Stimulated activated CD8-positive, alpha-beta memory T cell treated with anti-CD3 and anti-CD28 coated beads, Interleukin-7, amount 100 ng/mL, for 4 hours (primary cell): ENCODE data around the gene CPNE2.

Experiments used
- DNase-seq, 2 donors: peaks; one replicate each; pipeline ENCODE4 v3.0.0-alpha.2; 2020; ENCODE audit warnings: low read depth in 2 of 2

CPNE2 gene

GRCh38 chr16:57144027-57144426, 51.6 kb downstream of the CPNE2 start:
- no peak for DNase-seq

DNA sequence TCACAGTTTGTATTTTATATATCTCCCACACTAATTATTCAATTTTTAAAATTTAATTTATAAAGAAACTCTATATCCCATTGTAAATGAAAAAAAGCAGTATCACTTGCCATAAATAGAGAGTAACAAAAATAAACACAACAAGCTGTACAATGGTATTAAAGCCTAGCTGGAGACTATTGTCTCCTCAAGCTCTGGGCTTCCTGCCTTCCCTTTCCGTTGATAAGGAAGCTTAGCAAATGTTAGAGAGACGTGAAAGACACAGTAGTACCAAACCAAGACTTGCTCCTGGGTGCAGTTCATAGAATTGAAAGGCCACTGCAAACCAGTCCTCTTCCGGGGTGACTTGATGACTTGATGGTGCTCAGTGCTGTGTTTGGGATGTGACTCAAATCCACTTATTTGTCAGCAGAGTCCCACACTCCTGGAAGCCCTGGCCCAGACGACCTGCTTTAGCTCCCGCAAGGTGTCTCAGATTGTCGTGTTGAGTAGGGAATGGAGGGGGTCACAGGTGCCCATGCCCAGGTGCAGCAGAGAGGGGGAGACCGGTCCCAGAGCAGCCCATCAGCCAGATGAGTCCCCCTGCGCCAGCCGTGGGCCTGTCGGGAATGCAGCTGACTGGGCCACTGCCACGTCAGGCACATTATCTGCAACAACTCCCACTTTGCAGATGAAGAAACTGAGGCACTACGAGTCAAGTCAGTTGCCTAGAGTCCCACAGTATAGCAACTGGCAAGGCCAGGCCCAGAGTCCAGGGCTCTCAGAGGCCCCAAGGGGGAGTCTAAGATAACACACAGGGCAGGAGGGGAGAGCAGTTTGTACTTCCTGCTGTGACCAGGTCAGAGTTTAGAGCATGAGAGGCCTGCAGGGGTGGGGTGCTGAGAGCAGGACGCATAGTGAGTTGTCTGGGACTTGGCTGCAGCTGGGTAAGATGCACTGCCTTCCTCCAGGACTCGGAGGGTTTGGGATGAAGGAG, 53.0 kb downstream of the CPNE2 start:
- DNase-seq = no peak

DNA sequence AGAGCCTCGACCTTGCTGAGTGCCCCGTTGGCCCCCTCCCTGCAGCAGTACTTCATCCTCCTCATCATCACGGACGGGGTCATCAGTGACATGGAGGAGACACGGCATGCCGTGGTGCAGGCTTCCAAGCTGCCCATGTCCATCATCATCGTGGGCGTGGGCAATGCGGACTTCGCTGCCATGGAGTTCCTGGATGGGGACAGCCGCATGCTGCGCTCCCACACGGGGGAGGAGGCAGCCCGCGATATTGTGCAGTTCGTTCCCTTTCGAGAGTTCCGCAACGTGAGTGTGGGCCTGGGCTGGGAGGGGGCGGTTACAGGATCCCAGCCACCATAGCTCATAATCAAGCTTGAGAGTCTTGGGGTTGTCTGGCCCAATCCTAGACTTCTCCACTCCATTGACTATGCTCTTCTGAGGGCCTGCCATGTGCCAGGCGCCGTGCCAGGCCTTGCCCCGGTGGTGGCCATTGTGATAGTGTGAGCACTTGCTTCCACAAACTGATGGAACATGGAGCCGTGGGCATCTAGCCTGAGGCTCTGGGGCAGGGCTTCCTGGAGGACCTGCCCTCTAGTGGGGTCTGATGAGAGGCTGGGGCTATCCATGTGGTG, 53.8 kb downstream of the CPNE2 start:
- DNase-seq = no peak

GRCh38 chr16:57146735-57147134, 54.4 kb downstream of the CPNE2 start:
- DNase-seq = no peak

GRCh38 chr16:57147381-57148221, 55.2 kb downstream of the CPNE2 start:
- DNase-seq = no peak

GRCh38 chr16:57148481-57148880, 56.1 kb downstream of the CPNE2 start:
- DNase-seq = no peak

DNA sequence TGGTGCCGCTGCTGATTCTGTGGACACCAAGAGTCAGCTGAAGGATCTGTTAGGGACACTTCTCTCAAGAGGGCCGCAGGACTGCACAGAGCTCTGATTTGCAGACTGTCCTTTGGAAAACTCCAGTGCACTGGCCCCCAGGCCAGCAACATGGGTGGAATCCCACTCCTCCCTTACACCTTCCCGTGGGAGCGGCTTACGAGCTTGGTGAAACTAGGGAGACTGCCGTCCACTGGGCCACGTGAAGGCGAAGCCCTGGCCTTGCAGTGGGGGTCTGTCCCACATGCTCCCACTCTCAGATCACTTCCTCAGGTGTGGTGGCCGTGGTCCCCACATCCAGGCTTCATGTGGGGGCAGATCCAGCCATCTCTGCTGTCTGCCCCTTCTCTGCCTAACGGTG, 57.0 kb downstream of the CPNE2 start:
- no peak for DNase-seq

DNA sequence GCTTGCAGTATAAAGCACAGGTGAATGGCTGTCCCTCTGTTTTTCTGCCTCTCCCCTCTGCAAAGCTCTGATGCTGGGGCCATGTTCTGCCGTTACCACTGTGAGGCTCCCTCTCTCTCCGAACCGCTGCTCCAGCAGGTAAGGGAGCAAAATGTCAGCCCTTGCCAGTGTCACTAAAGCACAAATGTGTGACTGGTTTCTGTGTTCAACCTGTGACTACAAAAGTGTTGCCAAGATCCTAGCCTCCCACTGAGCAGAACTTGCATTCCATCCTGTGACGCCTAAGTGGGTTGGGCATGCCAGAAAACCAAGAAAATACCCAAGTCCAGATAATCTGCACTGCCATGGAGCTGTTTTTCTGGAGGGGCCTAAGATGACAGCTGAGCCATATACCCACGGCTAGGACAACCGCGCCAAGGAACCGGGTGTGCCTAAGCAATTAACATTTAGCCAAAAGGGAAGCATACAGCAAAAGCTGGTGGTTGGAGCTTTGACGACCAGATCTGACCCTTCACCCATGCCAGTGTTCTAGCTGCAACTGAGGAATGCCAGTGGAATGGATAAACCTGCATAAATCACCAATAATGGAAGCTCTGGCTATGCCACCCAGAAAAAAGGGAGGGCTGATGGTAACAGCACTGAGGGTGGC, 58.4 kb downstream of the CPNE2 start:
- DNase-seq = no peak

DNA sequence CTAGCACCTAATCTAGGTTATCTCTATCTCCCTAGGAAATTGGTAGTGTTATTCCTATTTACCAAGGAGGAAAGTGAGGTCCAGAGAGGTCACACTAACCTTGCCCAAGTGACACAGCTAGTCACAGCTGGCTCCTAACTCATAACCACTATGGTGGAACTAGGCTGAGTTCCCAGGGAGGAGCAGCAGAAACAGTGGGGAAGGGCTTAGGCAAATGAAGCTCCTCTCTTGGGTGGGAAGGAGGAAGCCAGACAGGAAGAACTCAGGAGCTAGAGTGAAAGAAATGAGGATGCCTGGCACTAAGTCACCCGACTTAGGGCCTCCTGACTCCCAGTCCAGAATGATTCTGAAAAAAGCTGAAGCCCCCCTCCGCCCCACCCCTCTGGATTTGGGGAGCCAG, 59.0 kb downstream of the CPNE2 start:
- DNase-seq = no peak

DNA sequence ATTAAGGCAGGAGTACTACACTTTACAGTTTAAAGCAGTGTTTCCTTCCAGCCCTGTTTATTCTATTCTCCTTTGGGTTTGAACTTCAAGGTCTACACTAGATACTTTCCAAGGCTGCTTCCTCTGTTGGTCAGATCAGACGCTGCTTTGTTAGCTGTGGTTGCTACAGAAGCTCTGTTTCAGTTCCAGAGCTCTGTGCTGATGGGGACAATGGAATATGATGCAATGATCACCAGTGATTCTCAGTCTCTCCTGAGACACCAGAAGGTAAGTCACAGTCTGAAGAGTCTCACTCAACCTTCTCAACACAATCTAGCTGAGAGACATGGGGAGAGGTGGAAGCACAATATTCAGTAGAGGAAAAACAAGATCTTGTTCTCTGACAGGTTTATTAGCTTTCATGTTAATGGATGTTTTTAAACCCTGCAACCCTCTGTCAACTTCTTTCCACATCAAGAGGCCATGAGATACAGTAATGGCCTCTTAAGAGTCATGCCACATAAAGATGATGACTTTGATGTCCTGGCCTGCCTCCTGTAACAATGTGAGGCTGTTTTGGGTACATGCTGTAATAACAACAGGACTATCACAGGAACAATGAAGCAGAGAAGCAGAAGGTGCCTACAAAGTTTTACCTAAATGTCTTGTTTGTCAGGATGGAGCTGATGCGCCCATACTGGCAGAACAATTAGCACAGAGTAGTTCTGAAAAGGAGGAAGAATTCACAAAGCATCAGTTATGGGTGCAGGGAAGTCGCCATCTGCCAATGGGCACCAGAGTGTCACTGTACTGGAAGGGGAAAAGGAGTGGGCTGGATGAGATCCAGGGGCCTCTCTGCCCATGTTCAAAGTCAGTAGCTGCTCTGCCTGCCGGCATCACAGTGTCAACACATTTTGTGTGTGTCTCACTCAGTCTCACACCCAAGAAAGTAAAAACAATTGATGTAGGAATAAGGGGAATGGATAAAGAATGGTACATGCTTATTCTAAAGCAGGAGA, 60.0 kb downstream of the CPNE2 start:
- DNase-seq = no peak

DNA sequence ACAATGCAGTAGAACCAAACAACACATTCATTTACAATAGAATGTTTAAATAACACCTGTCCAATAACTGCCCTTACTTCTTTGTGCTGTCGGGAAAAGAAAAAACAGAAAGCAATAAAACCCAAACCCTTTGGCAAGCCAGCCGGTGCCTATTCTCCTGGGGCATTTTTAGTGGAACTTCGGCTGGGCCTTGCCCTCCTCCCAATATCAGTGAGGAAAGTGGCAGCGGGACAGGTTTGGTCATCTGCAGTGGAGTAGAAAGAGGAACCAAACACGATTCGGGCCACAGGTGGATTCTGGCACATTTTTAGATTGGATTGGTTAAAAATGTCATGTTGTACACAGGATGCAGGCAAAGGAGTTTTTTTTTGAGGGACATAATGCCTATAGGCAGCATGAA, 61.5 kb downstream of the CPNE2 start:
- no peak for DNase-seq

DNA sequence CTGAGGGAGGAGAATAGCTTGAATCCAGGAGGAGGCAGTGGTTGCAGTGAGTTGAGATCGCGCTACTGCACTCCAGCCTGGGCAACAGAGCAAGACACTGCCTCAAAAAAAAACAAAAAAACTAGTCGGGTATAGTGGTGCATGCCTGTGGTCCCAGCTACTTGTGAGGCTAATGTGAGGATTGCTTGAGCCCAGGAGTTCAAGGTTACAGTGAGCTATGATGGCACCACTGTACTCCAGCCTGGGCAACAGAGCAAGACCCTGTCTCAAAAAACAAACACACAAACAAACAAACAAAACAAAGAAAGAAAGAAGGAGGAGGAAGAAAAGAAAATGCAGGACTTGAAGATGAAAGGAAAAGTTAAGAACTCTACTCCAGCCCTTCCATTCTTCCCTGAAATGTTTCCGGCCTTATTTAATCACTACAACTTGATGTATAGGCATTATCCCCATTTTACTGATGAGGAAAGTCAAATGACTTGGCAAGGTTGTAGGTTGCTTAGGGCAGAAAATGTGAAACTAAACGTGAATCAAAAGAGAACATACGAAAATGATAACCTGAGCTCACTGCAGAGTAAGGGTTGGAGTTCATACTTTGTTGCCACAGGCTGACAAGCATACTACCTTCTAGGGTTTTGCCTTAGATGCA, 63.4 kb downstream of the CPNE2 start:
- no peak for DNase-seq

DNA sequence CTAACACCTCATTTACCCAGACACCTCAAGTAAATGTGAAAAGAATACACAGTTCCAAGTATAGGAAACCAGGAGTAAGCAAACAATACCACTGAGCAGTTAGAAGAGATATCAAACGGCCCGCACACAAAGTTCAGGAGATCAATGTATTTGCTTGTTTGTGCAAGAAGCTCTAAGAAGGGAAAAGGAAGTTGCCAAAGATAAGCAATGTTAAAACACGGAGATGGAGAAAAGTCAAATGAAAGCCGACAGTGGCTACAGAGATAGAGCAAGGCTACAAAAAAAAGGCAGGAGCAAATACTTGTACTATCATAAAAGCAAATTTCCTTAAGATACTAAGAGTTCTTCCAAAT, 63.9 kb downstream of the CPNE2 start:
- no peak for DNase-seq

GRCh38 chr16:57157533-57157932, 65.2 kb downstream of the CPNE2 start:
- no peak for DNase-seq

- DNase-seq = no peak
Measured at GRCh38 chr16:57159447-57159846, 67.1 kb downstream of the CPNE2 start.

GRCh38 chr16:57163842-57164241, 71.5 kb downstream of the CPNE2 start:
- DNase-seq = no peak

GRCh38 chr16:57165483-57165882, 73.1 kb downstream of the CPNE2 start:
- no peak for DNase-seq

DNA sequence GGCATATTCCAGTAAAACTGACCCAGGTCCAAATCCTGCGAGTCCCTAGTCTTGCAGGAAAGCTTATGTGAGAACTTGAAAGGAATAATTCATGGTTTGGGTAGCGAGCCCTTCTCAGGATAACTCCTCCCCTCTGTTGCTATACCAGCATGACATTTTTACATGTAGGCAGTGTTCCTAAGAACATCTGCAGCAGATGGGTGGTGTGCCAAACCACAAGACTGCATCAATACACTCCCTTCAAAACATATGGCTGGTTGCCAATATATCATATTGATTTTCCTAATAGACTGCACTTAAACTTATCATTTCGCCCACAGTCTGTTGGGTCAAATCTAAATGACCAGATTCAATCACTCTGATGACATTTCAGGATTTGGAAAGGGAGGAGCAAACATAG, 73.6 kb downstream of the CPNE2 start:
- DNase-seq = no peak

DNA sequence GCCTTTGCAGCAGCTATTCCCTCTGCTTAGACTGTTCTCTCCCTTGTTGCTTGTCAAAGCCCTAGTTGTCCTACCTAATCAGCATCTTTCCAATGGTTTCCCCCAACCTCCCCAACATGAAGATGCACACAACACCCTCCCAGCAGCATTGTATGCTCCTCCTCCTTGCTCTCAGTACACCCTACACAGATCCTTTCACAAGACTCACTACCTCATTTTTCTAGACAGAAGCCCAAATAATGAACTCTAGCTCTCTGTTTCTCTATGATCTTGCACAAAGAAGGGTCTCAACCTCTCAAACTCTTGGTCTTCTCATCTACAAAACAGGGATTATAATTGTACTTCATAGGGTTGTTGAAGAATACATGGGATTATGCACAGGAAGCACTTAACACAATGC, 74.1 kb downstream of the CPNE2 start:
- DNase-seq = no peak

DNA sequence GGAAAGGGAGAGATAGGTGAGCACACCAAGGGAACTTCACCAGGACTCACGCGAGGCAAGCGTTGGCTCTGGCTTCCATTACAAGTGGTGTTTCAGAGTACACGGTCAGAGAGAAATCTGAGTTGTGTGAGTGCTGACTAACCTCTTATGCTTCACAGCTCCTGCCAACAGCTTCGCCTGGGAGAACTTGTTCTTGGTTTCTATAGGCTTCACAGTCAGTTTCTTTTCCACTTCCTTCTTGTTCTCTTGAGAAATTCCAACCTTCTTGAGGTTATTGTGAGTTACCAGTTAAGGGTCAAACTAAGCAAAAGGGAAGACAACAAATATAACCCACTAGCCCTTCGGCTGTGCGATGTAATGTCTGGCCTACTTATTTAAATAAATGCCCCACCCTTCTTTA, 74.6 kb downstream of the CPNE2 start:
- no peak for DNase-seq
